GM23248 (cell line): ENCODE data around the gene GPA33.

Experiments
- EZH2 ChIP-seq: fragments of 200-600 bp; sonication (generic); IDR thresholded peaks from 2 replicates; pipeline ENCODE4 v1.6.1; 2018; ENCODE audit warnings: antibody characterized with exemption, mild to moderate bottlenecking; ENCODE audit not compliant: insufficient read depth, poor library complexity, severe bottlenecking
- EZH2phosphoT487 ChIP-seq: fragments of 200-600 bp; sonication (generic); IDR thresholded peaks from 2 replicates; pipeline ENCODE4 v1.6.1; 2018; ENCODE audit warnings: antibody characterized with exemption, moderate library complexity, mild to moderate bottlenecking, low read depth; ENCODE audit not compliant: insufficient read depth

DNA sequence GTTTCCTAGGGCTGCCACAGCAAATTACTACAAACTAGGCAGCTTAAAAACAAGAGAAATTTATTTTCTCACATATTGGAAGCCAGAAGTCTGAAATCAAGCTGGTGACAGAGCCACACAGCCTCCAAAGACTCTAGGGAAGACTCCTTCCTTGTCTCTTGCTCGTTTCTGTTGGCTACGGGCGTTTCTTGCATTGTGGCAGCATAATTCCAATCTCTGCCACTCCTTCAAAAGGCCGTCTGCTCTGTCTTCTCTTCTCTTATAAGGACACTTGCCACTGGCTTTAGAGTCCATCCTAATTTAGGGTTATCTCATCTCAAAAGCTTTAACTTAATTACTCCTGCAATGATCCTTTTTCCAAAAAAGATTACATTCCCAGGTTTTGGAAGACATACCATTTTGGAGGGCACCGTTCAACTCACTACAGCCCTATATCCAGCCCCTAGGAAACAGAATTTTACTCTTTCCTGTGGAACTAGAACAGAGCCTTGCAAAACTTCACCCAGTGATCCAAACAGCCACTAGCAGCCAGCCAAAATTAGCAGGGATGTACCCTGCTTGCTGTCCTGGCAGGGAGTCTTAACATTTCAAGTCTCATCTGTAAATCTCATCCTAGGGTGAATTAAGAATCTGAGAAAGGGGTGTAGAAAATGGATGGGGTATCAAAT lies 12.9 kb upstream of the GPA33 start:
- TF ChIP-seq EZH2: no peak
- TF ChIP-seq EZH2phosphoT487: no peak
